GM21381 (cell line): ENCODE data around the gene HNRNPL.
A peak's percentile ranks its signal among the peaks of the same experiment; 100 is the strongest.
"Not testable (repeated sequence)": the region's sequence is repeated elsewhere in the genome, so short reads cannot be mapped to it uniquely, and the experiment has no call there.

Source experiments
- ATAC-seq: cut with Tn5 transposase; IDR thresholded peaks from one replicate; pipeline ENCODE4 v1.9.1; 2021; ENCODE audit warnings: mild to moderate bottlenecking, moderate library complexity; ENCODE audit not compliant: unreplicated experiment

Gene HNRNPL

DNA sequence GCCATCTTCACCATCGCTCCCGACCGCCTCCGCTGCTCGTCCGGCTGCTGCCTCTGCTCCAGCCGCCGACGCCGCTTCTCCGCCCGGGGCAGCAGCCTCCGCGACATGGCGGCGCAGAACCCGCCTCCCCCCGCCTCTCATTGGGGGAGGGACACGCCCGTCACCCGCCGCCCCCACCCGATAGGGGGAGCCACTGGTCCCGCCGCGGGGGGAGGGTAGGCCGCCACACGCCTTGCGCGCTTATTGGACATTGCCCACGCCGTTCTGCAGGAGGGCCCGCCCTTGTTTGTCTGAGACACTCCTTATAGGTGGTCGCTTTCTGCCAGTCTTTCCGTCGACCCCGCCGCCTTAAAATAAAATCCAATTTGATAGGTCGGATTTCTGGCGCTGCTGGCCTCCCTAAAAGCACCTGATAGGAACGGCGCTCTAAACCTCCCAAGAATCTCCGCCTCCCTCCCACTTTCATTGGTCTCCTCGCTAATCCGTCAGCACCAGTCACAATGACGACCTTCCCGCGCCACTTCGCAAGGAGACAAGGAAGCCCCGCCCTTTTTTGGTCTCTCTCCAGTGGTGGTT is at the start of gene HNRNPL:
HNRNPL (minus strand) TSS at position 127 of the 576 bp plus-strand sequence; CDS start at position 107, 20 bp downstream.
- peak; percentile 48 for ATAC-seq

DNA sequence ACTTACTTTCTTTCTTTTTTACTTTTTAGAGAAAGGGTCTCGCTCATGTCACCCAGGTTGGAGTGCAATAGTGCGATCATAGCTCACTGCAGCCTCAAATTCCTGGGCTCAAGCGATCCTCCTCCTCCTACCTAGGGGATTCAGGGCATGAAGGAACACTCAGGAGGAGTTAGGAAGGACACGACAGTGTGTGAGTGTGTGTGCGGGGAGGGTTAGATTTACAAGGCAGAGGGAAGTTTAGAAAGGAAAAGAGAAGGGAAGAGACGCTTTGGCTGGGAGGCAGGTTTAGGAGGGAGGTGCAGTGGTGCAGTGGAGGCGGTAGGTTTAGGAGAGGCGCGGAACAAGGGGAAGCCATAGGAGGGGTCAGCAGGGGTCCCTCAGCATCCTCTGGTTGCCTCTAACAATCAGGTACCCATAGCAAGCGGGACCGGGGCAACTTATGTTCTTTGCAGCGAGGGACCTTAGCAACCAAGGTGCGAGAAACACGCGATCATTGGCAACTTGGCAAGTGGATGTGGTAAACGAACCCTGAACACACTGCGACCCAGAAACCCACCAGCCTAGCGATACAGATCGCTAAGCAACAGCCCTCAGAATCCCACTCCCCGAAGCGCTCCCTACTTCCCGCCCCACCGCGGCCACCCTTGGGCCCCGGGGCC is 49.1 kb upstream of the HNRNPL start:
- ATAC-seq = peak; percentile 1

GRCh38 chr19:38894968-38895367 is 45.2 kb upstream of the HNRNPL start:
- no peak for ATAC-seq

DNA sequence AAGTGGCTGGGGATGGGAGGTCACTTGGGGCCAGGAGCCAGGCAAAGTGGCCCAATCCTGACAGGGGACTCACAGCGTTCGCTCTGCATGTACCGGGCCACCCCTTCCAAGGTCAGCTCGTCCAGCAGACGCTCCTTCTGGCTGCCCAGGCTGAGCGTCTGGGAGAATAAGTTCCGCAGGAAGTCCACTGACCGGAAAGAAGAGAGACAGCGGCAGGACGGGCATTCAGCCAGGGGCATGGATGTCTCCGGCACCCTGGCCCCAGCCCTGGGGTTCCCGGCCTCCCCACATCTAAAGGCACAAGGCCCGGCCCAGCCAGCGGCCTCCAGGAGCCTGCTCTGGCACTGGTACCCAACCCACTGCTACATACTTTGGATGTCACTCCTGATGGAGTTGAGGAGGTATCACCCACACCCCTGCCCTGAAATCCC is 43.6 kb upstream of the HNRNPL start:
- ATAC-seq = no peak

DNA sequence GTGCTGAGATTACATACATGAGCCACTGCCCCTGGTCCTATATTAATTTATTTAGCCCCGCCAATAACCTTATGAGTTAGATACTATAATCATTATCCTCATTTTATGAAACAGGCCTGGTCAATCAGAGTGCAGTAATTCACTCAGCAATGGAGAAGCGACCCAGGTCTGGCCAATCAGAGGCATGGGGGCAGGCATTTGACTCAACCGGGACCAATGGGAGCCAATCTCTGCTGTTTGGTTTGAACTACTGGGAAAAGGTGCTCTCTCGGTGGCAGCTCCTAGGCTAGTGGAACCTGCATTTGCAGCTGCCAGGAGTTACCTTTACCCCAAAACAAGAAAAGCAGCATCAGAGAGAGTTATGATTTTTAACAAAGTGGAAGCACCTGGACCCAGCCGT is 43.1 kb upstream of the HNRNPL start:
- no peak for ATAC-seq

DNA sequence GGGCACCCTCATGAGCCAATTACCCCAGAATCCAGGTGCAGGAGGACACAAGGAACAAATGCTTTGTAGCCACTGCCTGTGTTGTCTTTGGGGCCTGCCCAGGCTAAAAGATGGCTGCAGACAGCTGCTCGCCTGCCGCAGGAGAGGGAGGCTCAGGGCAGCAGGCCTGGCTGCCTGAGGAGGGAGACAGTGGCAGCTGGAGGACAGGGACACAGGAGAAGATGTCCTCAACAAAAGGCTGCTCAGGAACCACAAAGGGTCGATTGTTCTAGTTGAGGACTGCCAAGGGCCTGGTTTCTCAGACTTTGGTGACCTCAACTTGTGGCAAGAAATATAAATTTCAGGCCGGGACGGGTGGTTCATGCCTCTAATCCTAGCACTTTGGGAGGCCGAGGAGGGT is 42.0 kb upstream of the HNRNPL start:
- no peak for ATAC-seq

- ATAC-seq = no peak
Observed at GRCh38 chr19:38890686-38891085, 40.9 kb upstream of the HNRNPL start.

- ATAC-seq = no peak
Observed at GRCh38 chr19:38889803-38890202, 40.0 kb upstream of the HNRNPL start.

GRCh38 chr19:38888876-38889275 is 39.1 kb upstream of the HNRNPL start:
- ATAC-seq = no peak

DNA sequence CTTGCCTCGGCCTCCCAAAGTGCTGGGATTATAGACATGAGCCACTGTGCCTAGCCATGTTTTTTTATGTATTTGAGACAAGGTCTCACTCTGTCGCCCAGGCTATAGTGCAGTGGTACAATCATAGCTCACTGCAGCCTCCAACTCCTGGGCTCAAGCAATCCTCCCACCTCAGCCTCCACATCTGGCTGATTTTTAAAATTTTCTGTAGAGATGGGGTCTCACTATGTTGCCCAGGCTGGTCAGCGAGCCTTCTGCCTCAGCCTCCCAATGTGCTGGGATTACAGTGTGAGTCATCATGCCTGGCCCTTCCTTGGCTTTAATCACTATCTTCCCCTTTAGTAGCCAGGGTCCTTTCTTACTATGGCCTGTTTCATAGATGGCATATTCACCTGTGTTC is 34.9 kb upstream of the HNRNPL start:
- ATAC-seq = not testable (repeated sequence)

- no peak for ATAC-seq
Observed at GRCh38 chr19:38883286-38883685, 33.5 kb upstream of the HNRNPL start.

DNA sequence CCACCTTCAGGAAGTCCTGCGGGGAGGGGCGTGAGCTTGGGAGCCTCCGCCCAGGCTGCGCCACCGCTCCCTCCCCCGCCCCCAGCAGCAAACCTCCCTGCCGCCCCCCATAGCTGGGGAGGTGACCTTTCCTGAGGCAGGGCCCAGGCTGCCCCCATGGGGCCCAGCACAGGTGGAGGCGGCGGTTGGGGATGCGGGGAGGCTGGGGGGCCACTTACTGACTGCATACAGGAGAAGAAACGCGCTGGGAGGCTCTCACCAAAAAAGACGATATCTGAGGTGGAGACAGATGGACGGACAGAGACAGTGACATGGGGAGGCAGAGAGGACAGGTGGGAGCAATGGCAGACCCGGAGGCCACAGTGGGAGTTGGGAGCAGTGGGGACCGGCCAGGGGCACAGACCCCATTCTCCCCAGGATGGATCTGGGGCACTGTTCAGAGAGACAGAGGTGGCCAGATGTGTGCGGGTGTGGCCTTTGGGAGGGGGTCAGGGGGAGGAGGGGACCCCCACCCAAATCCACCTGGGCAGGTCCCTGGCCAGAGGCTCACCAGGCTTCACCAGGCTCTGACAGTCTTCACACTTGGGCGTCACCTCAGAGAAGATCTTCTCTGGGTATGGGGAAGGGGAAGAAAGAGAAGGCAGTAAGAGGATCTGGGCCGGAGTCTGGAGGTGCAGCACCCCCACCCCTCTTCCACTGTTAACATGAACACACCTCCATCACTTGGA is 31.3 kb upstream of the HNRNPL start:
- ATAC-seq = no peak

DNA sequence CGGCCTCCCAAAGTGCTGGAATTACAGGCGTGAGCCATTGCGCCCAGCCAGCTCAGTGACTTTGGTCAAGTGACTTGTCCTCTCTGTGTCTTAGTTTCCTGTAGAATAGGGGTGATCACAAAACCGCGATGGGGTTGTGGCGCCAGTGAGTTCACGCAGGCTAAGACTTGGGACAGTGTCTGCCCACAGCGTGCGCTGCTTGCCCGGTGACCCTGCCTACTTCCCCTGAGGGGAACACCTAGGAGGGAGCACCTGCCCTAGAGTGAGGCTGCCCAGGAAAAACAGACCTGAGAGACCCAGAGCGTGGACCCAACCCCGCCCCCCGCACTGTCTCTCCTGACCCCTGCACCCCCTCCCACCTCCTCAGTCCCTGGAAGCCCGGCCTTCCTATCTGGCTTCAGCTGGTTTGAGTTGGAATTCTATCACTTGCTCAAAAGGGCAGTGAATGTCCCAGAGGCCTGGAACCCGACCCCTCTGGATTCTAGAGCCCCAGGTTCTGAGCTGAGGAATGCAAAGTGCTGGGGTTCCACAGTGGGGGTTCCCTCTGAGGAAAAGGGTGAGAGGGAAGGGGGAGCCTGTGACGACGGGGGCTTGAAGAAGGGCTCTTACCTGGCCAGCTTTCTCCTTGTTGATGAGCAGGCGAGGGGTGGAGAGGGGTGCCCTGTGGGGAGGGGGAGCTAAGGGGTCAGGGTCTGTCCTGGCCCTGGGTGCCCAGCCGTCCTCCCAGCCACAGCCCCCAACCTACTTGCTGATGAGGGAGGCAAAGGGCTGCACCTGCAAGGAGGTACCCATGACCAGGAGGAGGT is 30.5 kb upstream of the HNRNPL start:
- ATAC-seq = no peak

GRCh38 chr19:38879400-38879751 is 29.6 kb upstream of the HNRNPL start:
- ATAC-seq = no peak

GRCh38 chr19:38878575-38879399 is 29.0 kb upstream of the HNRNPL start:
- no peak for ATAC-seq

GRCh38 chr19:38877781-38878574 is 28.2 kb upstream of the HNRNPL start, which contains the start of gene RINL:
RINL (minus strand) TSS chr19:38878275; CDS start chr19:38876742, 1,533 bp downstream.
- no peak for ATAC-seq

- no peak for ATAC-seq
Observed at GRCh38 chr19:38875656-38876395, 26.0 kb upstream of the HNRNPL start.

DNA sequence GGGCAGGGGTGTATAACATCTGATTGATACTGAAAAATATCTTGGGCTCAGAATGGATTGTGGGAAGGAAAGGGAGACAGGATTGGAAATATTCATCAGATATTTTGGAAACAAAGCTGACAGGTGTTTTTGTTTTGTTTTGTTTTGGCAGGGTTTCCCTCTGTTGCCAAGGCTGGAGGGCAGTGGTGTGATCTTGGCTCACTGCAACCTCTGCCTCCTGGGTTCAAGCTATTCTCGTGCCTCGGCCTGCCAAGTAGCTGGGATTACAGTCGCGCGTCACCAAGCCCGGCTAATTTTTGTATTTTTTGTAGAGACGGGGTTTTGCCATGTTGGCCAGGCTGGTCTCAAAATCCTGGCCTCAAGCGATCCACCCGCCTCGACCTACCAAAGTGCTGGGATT is 23.6 kb upstream of the HNRNPL start:
- not testable (repeated sequence) for ATAC-seq

GRCh38 chr19:38870612-38871011 is 20.8 kb upstream of the HNRNPL start:
- ATAC-seq = no peak
